ENCODE results near the gene PSPN. TPM values are rescaled to one million over a fixed set of nuclear protein-coding genes. Genes with fewer than 3 reads are reported as not detected.
A peak's percentile ranks its signal among the peaks of the same experiment; 100 is the strongest.

Gene PSPN
- total and polyA plus RNA-seq, 9 of the 15 experiments (the other 6 are each of a cell fraction or from before 2014, with no cell fraction given): 0.21 to 1.1 (median 0.58) TPM

DNA sequence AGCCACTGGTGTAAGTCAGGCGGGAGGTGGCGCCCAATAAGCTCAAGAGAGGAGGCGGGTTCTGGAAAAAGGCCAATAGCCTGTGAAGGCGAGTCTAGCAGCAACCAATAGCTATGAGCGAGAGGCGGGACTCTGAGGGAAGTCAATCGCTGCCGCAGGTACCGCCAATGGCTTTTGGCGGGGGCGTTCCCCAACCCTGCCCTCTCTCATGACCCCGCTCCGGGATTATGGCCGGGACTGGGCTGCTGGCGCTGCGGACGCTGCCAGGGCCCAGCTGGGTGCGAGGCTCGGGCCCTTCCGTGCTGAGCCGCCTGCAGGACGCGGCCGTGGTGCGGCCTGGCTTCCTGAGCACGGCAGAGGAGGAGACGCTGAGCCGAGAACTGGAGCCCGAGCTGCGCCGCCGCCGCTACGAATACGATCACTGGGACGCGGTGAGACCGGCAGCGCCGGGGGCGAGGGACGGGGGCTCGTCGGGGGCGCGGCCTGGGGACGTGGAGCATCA lies 3.1 kb downstream of the PSPN start, which contains the start of gene ALKBH7 (continued):
- TF ChIP-seq, protein P1, sequence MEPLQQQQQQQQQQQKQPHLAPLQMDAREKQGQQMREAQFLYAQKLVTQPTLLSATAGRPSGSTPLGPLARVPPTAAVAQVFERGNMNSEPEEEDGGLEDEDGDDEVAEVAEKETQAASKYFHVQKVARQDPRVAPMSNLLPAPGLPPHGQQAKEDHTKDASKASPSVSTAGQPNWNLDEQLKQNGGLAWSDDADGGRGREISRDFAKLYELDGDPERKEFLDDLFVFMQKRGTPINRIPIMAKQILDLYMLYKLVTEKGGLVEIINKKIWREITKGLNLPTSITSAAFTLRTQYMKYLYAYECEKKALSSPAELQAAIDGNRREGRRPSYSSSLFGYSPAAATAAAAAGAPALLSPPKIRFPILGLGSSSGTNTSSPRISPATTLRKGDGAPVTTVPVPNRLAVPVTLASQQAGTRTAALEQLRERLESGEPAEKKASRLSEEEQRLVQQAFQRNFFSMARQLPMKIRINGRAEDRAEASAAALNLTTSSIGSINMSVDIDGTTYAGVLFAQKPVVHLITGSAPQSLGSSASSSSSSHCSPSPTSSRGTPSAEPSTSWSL (CRISPR knock-in tag; IDR thresholded peaks at IDR 0.05; ENCODE audit: borderline replicate concordance): no peak
- TF ChIP-seq FOXA3 (CRISPR knock-in tag; conservative IDR thresholded peaks at IDR 0.05 in 1 of 2, IDR thresholded peaks at IDR 0.05 in 1 of 2): no peak
- peak; percentile 100 for TF ChIP-seq NEUROD1 (IDR thresholded peaks at IDR 0.05; ENCODE audit: borderline replicate concordance, low read depth, low read length, partially characterized antibody)
- TF ChIP-seq POLR3G (IDR thresholded peaks at IDR 0.05; ENCODE audit: extremely low read depth, insufficient read length, insufficient replicate concordance): no peak
- peak; percentile 19; the same call in 1 of the 2 replicates for TF ChIP-seq MYC (IDR thresholded peaks at IDR 0.05; ENCODE audit: low read depth, low read length)
- TF ChIP-seq MYC (CRISPR knock-in tag; IDR thresholded peaks at IDR 0.05; ENCODE audit: borderline replicate concordance, low read depth): no peak
- TF ChIP-seq, protein P2, sequence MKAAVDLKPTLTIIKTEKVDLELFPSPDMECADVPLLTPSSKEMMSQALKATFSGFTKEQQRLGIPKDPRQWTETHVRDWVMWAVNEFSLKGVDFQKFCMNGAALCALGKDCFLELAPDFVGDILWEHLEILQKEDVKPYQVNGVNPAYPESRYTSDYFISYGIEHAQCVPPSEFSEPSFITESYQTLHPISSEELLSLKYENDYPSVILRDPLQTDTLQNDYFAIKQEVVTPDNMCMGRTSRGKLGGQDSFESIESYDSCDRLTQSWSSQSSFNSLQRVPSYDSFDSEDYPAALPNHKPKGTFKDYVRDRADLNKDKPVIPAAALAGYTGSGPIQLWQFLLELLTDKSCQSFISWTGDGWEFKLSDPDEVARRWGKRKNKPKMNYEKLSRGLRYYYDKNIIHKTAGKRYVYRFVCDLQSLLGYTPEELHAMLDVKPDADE (conservative IDR thresholded peaks at IDR 0.05; ENCODE audit: control insufficient read depth, low read depth, low read length): 0 out of 2 replicates have a peak, but pooled peaks have one; percentile 33
- 0 out of 2 replicates have a peak, but pooled peaks have one; percentile 52 for TF ChIP-seq ERF (CRISPR knock-in tag; IDR thresholded peaks at IDR 0.05)
- 0 out of 2 replicates have a peak, but pooled peaks have one; percentile 28 for TF ChIP-seq PHB (CRISPR knock-in tag; IDR thresholded peaks at IDR 0.05)
- TF ChIP-seq TCF3 (CRISPR knock-in tag; IDR thresholded peaks at IDR 0.05): no peak
- TF ChIP-seq ZNF644 (tag; IDR thresholded peaks at IDR 0.05; ENCODE audit: low read depth): no peak
- TF ChIP-seq CBX1 (IDR thresholded peaks at IDR 0.05; ENCODE audit: low read depth): 0 out of 2 replicates have a peak, but pooled peaks have one; percentile 28
- TF ChIP-seq ZFX (CRISPR knock-in tag; IDR thresholded peaks at IDR 0.05): peak; percentile 97
- peak in 1 of 2 experiments; percentile 60; a peak in 1 of 4 replicates for TF ChIP-seq NONO (IDR thresholded peaks at IDR 0.05; ENCODE audit: low read depth in 2 of 2, low read length in 1 of 2)
- TF ChIP-seq, protein P3, sequence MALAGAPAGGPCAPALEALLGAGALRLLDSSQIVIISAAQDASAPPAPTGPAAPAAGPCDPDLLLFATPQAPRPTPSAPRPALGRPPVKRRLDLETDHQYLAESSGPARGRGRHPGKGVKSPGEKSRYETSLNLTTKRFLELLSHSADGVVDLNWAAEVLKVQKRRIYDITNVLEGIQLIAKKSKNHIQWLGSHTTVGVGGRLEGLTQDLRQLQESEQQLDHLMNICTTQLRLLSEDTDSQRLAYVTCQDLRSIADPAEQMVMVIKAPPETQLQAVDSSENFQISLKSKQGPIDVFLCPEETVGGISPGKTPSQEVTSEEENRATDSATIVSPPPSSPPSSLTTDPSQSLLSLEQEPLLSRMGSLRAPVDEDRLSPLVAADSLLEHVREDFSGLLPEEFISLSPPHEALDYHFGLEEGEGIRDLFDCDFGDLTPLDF (CRISPR knock-in tag; IDR thresholded peaks at IDR 0.05): no peak; the same call in 1 of the 2 replicates
- TF ChIP-seq, protein P4, sequence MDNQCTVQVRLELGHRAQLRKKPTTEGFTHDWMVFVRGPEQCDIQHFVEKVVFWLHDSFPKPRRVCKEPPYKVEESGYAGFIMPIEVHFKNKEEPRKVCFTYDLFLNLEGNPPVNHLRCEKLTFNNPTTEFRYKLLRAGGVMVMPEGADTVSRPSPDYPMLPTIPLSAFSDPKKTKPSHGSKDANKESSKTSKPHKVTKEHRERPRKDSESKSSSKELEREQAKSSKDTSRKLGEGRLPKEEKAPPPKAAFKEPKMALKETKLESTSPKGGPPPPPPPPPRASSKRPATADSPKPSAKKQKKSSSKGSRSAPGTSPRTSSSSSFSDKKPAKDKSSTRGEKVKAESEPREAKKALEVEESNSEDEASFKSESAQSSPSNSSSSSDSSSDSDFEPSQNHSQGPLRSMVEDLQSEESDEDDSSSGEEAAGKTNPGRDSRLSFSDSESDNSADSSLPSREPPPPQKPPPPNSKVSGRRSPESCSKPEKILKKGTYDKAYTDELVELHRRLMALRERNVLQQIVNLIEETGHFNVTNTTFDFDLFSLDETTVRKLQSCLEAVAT (IDR thresholded peaks at IDR 0.05): peak; percentile 23 to 99; a peak in 3 of 4 replicates
- no peak for TF ChIP-seq ZKSCAN1 (IDR thresholded peaks at IDR 0.05; ENCODE audit: low read depth, low read length)
- TF ChIP-seq TEAD1 (CRISPR knock-in tag; IDR thresholded peaks at IDR 0.05): peak in 1 of 2 experiments; percentile 54; a peak in 1 of 4 replicates
- TF ChIP-seq, protein P5, sequence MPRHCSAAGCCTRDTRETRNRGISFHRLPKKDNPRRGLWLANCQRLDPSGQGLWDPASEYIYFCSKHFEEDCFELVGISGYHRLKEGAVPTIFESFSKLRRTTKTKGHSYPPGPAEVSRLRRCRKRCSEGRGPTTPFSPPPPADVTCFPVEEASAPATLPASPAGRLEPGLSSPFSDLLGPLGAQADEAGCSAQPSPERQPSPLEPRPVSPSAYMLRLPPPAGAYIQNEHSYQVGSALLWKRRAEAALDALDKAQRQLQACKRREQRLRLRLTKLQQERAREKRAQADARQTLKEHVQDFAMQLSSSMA (CRISPR knock-in tag; IDR thresholded peaks at IDR 0.05): no peak
- peak; percentile 40; the same call in 1 of the 2 replicates for TF ChIP-seq E2F3 (CRISPR knock-in tag; IDR thresholded peaks at IDR 0.05)
- TF ChIP-seq FOS (IDR thresholded peaks at IDR 0.05; ENCODE audit: extremely low read depth, insufficient read length): peak; percentile 100
- TF ChIP-seq CHCHD3 (CRISPR knock-in tag; IDR thresholded peaks at IDR 0.05): no peak
